ENCODE measurements around the gene CCS.

Gene CCS

GRCh38 chr11:66559866-66560676 is 32.9 kb upstream of the CCS start:
- TF ChIP-seq, protein P1, sequence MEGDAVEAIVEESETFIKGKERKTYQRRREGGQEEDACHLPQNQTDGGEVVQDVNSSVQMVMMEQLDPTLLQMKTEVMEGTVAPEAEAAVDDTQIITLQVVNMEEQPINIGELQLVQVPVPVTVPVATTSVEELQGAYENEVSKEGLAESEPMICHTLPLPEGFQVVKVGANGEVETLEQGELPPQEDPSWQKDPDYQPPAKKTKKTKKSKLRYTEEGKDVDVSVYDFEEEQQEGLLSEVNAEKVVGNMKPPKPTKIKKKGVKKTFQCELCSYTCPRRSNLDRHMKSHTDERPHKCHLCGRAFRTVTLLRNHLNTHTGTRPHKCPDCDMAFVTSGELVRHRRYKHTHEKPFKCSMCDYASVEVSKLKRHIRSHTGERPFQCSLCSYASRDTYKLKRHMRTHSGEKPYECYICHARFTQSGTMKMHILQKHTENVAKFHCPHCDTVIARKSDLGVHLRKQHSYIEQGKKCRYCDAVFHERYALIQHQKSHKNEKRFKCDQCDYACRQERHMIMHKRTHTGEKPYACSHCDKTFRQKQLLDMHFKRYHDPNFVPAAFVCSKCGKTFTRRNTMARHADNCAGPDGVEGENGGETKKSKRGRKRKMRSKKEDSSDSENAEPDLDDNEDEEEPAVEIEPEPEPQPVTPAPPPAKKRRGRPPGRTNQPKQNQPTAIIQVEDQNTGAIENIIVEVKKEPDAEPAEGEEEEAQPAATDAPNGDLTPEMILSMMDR (IDR thresholded peaks at IDR 0.05; ENCODE audit: control extremely low read depth, extremely low read depth, low read depth, missing control alignments) = no peak
- ChIA-PET CTCF (interaction anchor here (0.8 to 2.6 kb wide), 2 partner anchors 9 to 119 kb away, joined by 3 to 7 read pairs; partner anchors contain the start of gene CTSF), POLR2A (no interaction called here)
- DNase-seq (ENCODE audit: extremely low spot score) = no peak

- TF ChIP-seq, protein P1 (IDR thresholded peaks at IDR 0.05; ENCODE audit: control extremely low read depth, extremely low read depth, low read depth, missing control alignments) = no peak
- no peak for DNase-seq (ENCODE audit: extremely low spot score)
- CTCF ChIA-PET = interaction anchor here (0.8 to 2.6 kb wide), 5 partner anchors 8 to 117 kb away, joined by 3 to 11 read pairs (median 6); partner anchors contain the start of genes CTSF and ZDHHC24
- POLR2A ChIA-PET = interaction anchor here (1.0 kb wide), 2 partner anchors 55 to 117 kb away, joined by 3 read pairs; partner anchors contain the start of genes RBM14 and RBM4B
Observed at GRCh38 chr11:66561178-66561974, 31.6 kb upstream of the CCS start.

- POLR2A ChIA-PET = interaction anchor here (1.0 kb wide), 2 partner anchors 54 to 116 kb away, joined by 3 read pairs; partner anchors contain the start of genes RBM14 and RBM4B
- CTCF ChIA-PET = interaction anchor here (1.0 to 2.6 kb wide), 4 partner anchors 8 to 117 kb away, joined by 3 to 11 read pairs (median 6); partner anchors contain the start of genes CTSF and ZDHHC24
- TF ChIP-seq, protein P1 (IDR thresholded peaks at IDR 0.05; ENCODE audit: control extremely low read depth, extremely low read depth, low read depth, missing control alignments) = no peak
- DNase-seq (ENCODE audit: extremely low spot score) = no peak
Observed at GRCh38 chr11:66561975-66562248, 31.1 kb upstream of the CCS start.

DNA sequence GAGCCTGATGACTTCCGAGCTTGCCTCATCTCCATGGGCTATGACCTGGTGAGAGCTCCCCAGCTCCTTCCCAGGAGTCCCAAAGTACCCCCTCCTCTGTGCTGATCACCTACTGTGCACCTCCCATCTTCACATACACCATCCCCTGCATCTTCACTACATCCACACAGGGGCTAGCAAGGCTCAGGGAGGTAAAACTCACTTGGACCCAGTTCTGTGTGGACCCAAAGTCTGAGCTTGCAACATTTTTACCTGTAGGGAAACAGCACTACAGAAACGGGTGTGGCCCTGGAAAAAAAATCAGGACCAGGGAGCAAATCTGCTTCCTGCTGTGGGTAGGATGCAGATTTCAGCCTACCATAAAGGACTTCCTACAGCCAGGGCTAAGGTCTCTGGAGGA is 30.7 kb upstream of the CCS start:
- no peak for DNase-seq (ENCODE audit: extremely low spot score)
- POLR2A ChIA-PET = interaction anchor here (1.0 kb wide), 2 partner anchors 54 to 116 kb away, joined by 3 read pairs; partner anchors contain the start of genes RBM14 and RBM4B
- TF ChIP-seq, protein P1 (IDR thresholded peaks at IDR 0.05; ENCODE audit: control extremely low read depth, extremely low read depth, low read depth, missing control alignments) = no peak
- CTCF ChIA-PET = interaction anchor here (1.0 to 2.5 kb wide), 3 partner anchors 15 to 116 kb away, joined by 3 to 11 read pairs (median 6); partner anchors contain the start of gene ZDHHC24

DNA sequence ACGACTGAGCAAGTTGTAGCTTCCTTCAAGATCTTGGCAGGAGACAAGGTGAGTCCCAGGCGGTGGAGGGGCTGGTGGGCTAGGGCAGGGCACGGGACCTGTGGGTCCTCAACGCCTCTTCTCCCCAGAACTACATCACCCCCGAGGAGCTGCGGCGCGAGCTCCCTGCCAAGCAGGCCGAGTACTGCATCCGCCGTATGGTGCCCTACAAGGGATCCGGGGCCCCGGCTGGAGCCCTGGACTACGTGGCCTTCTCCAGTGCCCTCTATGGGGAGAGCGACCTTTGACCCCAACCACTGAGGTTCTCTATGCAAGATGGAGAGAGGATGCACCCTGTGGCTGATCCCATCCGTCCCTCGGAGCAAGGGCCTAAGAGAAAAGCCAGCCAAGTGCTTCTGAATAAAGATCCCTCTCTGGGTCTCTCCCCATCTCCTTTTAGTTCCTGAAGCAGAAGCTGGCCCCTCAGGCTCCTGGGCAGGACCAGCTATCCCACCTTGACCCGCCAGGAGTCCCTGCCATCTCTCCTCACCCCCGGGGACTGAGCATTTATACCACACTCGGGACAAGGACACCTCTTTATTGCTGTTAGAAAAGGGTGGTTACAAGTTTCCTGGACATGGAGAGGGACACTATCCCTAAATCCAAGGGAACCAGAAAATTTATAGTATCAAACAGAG is 29.9 kb upstream of the CCS start:
- CTCF ChIA-PET = interaction anchor here (1.0 to 2.5 kb wide), 4 partner anchors 14 to 126 kb away, joined by 3 to 11 read pairs (median 4); partner anchors contain the start of gene ZDHHC24
- TF ChIP-seq, protein P1 (IDR thresholded peaks at IDR 0.05; ENCODE audit: control extremely low read depth, extremely low read depth, low read depth, missing control alignments) = no peak
- no peak for DNase-seq (ENCODE audit: extremely low spot score)
- POLR2A ChIA-PET = no interaction called here

DNA sequence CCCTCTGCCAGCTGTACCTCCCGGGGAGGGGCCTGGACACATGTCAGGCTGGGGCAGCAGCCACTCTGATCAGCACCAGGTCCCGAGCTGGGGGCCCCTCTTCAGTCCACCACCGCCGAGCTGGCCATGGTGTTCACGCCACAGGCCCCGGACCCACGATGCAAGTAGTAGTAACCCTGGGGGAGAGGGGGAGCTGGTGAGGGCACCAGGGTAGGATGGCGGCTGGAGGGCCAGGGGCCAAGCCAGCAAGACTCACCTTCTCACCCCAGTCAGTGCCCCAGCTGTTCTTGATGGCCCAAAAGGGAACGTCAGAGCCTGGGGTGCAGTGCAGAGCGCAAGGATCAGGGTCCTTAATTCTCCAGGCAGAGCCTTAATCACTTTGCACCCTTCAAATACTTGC is 29.2 kb upstream of the CCS start:
- ChIA-PET POLR2A (no interaction called here), CTCF (interaction anchor here (1.0 to 2.5 kb wide), 2 partner anchors 14 to 125 kb away, joined by 3 to 11 read pairs; no protein-coding TSS in a partner anchor)
- DNase-seq (ENCODE audit: extremely low spot score) = no peak
- TF ChIP-seq, protein P1 (IDR thresholded peaks at IDR 0.05; ENCODE audit: control extremely low read depth, extremely low read depth, low read depth, missing control alignments) = no peak
